Measurements from ENCODE around the gene KARS1. TPM values are rescaled to one million over a fixed set of nuclear protein-coding genes. Genes with fewer than 3 reads are reported as not detected.

Gene KARS1
- total and polyA plus RNA-seq, 7 donors, result 77.0 to 131 (median 109) TPM

DNA sequence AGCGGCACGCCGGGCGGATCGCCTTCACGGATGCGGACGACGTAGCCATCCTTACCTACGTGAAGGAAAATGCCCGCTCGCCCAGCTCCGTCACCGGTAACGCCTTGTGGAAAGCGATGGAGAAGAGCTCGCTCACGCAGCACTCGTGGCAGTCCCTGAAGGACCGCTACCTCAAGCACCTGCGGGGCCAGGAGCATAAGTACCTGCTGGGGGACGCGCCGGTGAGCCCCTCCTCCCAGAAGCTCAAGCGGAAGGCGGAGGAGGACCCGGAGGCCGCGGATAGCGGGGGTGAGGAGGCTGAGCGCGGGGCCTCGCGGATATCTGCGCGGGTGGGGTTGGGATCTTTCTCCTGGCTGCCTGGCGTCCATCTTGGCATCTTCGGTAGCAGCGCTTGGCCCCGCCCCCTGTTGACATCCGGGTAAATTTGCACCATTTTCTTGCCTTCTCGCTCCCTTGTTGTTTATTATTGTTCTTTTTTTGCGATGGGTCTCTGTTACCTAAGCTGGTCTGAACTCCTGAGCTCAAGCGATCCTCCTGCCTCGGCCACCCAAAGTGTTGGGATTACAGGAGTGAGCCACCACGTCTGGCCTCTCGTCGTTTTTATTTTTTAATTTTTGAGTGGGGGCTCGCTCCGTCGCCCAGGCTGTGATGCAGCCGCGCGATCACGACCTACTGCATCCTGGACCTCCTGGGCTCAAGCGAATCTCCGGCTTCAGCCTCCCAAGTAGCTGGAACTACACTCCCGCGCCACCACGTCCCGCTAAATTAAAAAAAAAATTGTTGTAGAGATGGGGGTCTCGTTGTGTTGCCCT is 1.0 kb upstream of the KARS1 start:
- intact Hi-C loops (cut with DNase I), result loop anchor here (2.0 to 5.0 kb wide), 3 partner anchors 91 to 186 kb away; partner anchors contain the start of genes TMEM170A and TMEM231
- H3K27ac ChIP-seq, result peak overlapping the region; percentile 96 to 100 (median 97)
- no peaks in the 10 kb centered on the region for H3K27me3 ChIP-seq
- peak overlapping the region; percentile 92 to 98 (median 94) for H3K4me3 ChIP-seq
- TF ChIP-seq, protein P1, sequence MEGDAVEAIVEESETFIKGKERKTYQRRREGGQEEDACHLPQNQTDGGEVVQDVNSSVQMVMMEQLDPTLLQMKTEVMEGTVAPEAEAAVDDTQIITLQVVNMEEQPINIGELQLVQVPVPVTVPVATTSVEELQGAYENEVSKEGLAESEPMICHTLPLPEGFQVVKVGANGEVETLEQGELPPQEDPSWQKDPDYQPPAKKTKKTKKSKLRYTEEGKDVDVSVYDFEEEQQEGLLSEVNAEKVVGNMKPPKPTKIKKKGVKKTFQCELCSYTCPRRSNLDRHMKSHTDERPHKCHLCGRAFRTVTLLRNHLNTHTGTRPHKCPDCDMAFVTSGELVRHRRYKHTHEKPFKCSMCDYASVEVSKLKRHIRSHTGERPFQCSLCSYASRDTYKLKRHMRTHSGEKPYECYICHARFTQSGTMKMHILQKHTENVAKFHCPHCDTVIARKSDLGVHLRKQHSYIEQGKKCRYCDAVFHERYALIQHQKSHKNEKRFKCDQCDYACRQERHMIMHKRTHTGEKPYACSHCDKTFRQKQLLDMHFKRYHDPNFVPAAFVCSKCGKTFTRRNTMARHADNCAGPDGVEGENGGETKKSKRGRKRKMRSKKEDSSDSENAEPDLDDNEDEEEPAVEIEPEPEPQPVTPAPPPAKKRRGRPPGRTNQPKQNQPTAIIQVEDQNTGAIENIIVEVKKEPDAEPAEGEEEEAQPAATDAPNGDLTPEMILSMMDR (IDR thresholded peaks at IDR 0.05), result no peak
- peak; percentile 9 to 76 (median 18) for TF ChIP-seq POLR2AphosphoS5 (IDR thresholded peaks at IDR 0.05)
- peaks cover 0 to 17% (median 4%) of the 10 kb centered on the region in 4 donors for H3K36me3 ChIP-seq
- no peaks in the 10 kb centered on the region for H3K9me3 ChIP-seq
- DNase-seq, result peak; percentile 90
- WGBS, 2 donors, result 0 to 1% methylated on average over 62 of the region's 62 CpGs
- H3K4me1 ChIP-seq, result peaks cover 0 to 66% (median 59%) of the 10 kb centered on the region in 4 donors

DNA sequence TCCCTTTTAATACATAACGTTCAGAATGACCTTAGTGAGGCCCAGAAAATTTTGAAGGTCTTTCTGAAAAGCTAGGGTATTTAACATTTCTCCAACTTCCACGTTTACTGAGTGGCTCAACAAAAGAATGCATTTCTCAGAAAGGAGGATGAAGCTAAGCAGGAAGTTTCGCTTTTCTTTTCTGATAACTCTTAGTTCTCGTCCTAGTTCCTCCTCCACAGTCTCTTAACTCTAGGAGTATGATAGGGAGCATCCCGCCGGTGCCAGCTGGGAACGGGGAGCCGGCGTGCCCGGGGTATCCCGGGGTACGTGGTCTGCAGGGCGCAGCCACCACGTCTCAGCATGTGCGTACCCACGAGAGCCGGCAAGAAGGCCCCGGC is 363 bp downstream of the KARS1 start:
- WGBS, 2 donors, result 0 to 1% methylated on average over 18 of the region's 18 CpGs
- H3K27ac ChIP-seq, result peak overlapping the region; percentile 96 to 100 (median 97)
- H3K27me3 ChIP-seq, result no peaks in the 10 kb centered on the region
- TF ChIP-seq EP300 (IDR thresholded peaks at IDR 0.05) (no peak), POLR2AphosphoS5 (IDR thresholded peaks at IDR 0.05) (no peak), POLR2A (IDR thresholded peaks at IDR 0.05) (no peak)
- TF ChIP-seq, protein P1 (IDR thresholded peaks at IDR 0.05), result no peak
- no peaks in the 10 kb centered on the region for H3K9me3 ChIP-seq
- DNase-seq, result no peak
- H3K4me3 ChIP-seq, result peak overlapping the region; percentile 92 to 98 (median 94)
- intact Hi-C loops (cut with DNase I), result loop anchor here (1.0 to 5.0 kb wide), 4 partner anchors 24 to 185 kb away; partner anchors contain the start of genes ADAT1, TMEM170A and TMEM231
- peaks cover 0 to 52% (median 47%) of the 10 kb centered on the region in 4 donors for H3K4me1 ChIP-seq
- peaks cover 0 to 21% (median 4%) of the 10 kb centered on the region in 4 donors for H3K36me3 ChIP-seq

DNA sequence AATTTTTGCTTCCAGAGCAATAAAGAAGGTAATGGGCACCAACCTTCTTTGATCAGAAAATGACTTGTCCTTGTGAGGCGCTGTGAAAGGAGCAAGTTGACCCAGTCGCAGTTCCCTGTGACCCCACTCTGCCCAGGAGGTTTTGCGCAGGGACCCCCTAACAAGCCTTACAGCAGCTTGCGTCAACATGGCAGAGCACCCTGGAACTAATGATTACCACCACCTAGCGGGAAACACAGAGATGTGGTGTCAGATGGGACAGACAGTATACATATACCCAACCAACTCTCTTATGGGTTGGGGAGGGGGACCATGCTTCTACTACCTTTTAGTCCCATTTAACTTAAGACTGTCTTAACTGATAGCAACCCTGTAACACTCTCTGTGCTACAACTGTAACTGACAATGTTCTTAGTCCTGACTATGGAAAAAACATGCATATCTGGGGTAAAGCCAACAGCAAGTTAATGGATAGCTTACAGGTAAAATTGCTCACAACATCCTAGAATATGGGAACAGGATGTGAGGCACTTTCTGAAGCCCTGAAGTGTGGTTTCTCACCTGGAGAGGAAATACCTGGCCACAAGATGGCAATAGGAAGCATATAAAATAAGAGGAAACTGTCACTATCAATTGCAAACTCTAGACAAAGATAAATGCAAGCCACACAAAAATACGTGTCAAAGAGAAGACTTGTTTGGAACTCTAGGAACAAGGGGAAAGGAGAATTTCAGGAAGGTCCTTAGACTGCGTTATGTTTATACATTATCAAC is 3.0 kb downstream of the KARS1 start:
- TF ChIP-seq POLR2AphosphoS5 (IDR thresholded peaks at IDR 0.05), result no peak
- TF ChIP-seq EP300 (IDR thresholded peaks at IDR 0.05), result no peak
- TF ChIP-seq, protein P1 (IDR thresholded peaks at IDR 0.05), result no peak
- no peak for TF ChIP-seq POLR2A (IDR thresholded peaks at IDR 0.05)
- no peak for DNase-seq
- H3K27me3 ChIP-seq, result no peaks in the 10 kb centered on the region
- intact Hi-C loops (cut with DNase I), result loop anchor here (5.0 kb wide), 2 partner anchors 87 to 182 kb away; partner anchors contain the start of genes TMEM170A and TMEM231
- H3K27ac ChIP-seq, result no peak overlapping the region
- no peak overlapping the region for H3K4me3 ChIP-seq
- no peaks in the 10 kb centered on the region for H3K9me3 ChIP-seq
- H3K4me1 ChIP-seq, result peaks cover 0 to 27% (median 23%) of the 10 kb centered on the region in 4 donors
- peaks cover 13 to 45% (median 22%) of the 10 kb centered on the region in 4 donors for H3K36me3 ChIP-seq
- WGBS, 2 donors, result 79 to 88% methylated on average over 7 of the region's 7 CpGs

DNA sequence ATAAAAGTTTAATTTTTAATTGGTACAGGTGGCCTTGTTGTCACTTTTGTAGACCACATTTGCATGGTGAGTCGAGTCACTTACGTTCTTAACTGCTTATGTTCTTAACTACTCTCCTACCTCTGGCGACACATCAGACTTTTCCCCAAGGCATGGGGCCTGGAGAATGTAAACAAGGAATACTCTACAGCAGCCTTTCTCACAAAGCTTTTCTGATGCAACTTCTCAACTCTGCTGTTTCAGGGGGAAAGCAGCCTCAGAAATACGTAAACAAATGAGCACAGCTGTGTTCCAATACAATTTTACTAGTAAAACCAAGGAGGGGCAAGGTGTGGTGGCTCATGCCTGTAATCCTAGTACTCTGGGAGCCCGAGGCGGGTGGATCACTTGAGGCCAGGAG is 6.9 kb downstream of the KARS1 start:
- 75 to 82% methylated on average over 6 of the region's 6 CpGs for whole genome bisulfite sequencing, 2 donors
- H3K27me3 ChIP-seq, result no peaks in the 10 kb centered on the region
- H3K27ac ChIP-seq, result no peak overlapping the region
- H3K4me3 ChIP-seq, result no peak overlapping the region
- H3K4me1 ChIP-seq, result peaks cover 0 to 17% (median 12%) of the 10 kb centered on the region in 4 donors
- no peak for DNase-seq
- no peak for TF ChIP-seq POLR2A (IDR thresholded peaks at IDR 0.05)
- TF ChIP-seq, protein P1 (IDR thresholded peaks at IDR 0.05), result no peak
- peaks cover 17 to 82% (median 53%) of the 10 kb centered on the region in 4 donors for H3K36me3 ChIP-seq
- H3K9me3 ChIP-seq, result no peaks in the 10 kb centered on the region
- intact Hi-C loops (cut with DNase I), result no loop called here
